GM21737 (cell line): ENCODE measurements around the gene CAMTA1.

Experiments used
- ATAC-seq: cut with Tn5 transposase; IDR thresholded peaks from one replicate; pipeline ENCODE4 v1.9.1; 2021; ENCODE audit warnings: mild to moderate bottlenecking, moderate library complexity; ENCODE audit not compliant: unreplicated experiment

The CAMTA1 gene

GRCh38 chr1:7533006-7533405 lies 747.8 kb downstream of the CAMTA1 start:
- no peak for ATAC-seq

GRCh38 chr1:7534061-7534825 lies 749.0 kb downstream of the CAMTA1 start:
- ATAC-seq = no peak

- ATAC-seq = no peak
These were observed 749.8 kb downstream of the CAMTA1 start for GRCh38 chr1:7535016-7535415.

GRCh38 chr1:7535934-7536878 lies 751.0 kb downstream of the CAMTA1 start:
- no peak for ATAC-seq

- no peak for ATAC-seq
These were observed 751.8 kb downstream of the CAMTA1 start for GRCh38 chr1:7536891-7537591.

GRCh38 chr1:7538033-7538432 lies 752.8 kb downstream of the CAMTA1 start:
- no peak for ATAC-seq

- ATAC-seq = no peak
These were observed 753.9 kb downstream of the CAMTA1 start for GRCh38 chr1:7538849-7539768.

GRCh38 chr1:7539769-7540175 lies 754.5 kb downstream of the CAMTA1 start:
- no peak for ATAC-seq

- no peak for ATAC-seq
These were observed 755.6 kb downstream of the CAMTA1 start for GRCh38 chr1:7540816-7541215.

- no peak for ATAC-seq
These were observed 756.4 kb downstream of the CAMTA1 start for GRCh38 chr1:7541629-7542028.

GRCh38 chr1:7543718-7544090 lies 758.5 kb downstream of the CAMTA1 start:
- no peak for ATAC-seq

GRCh38 chr1:7549277-7550161 lies 764.3 kb downstream of the CAMTA1 start:
- no peak for ATAC-seq

GRCh38 chr1:7550261-7550865 lies 765.1 kb downstream of the CAMTA1 start:
- no peak for ATAC-seq

GRCh38 chr1:7550981-7551380 lies 765.7 kb downstream of the CAMTA1 start:
- ATAC-seq = no peak

GRCh38 chr1:7551442-7551841 lies 766.2 kb downstream of the CAMTA1 start:
- ATAC-seq = no peak

GRCh38 chr1:7552402-7552801 lies 767.1 kb downstream of the CAMTA1 start:
- ATAC-seq = no peak

GRCh38 chr1:7553042-7553690 lies 767.9 kb downstream of the CAMTA1 start:
- ATAC-seq = no peak
